ENCODE data around the gene SLC25A5.

SLC25A5 gene

GRCh38 chrX:119453202-119453601 is 15.0 kb upstream of the SLC25A5 start:
- no peak for TF ChIP-seq ZFP30 (CRISPR knock-in tag; IDR thresholded peaks at IDR 0.05)
- no peak for ATAC-seq

- TF ChIP-seq ZFP30 (CRISPR knock-in tag; IDR thresholded peaks at IDR 0.05): no peak
- TF ChIP-seq ZNF8 (CRISPR knock-in tag; IDR thresholded peaks at IDR 0.05): no peak
- no peak for ATAC-seq
Observed at GRCh38 chrX:119455264-119455663, 13.0 kb upstream of the SLC25A5 start.

GRCh38 chrX:119459181-119459580 is 9.1 kb upstream of the SLC25A5 start:
- ATAC-seq: no peak
- TF ChIP-seq ZFP30 (CRISPR knock-in tag; IDR thresholded peaks at IDR 0.05) (no peak), BACH2 (CRISPR knock-in tag; IDR thresholded peaks at IDR 0.05; ENCODE audit: borderline replicate concordance) (no peak), ESRRG (CRISPR knock-in tag; IDR thresholded peaks at IDR 0.05) (no peak), ZNF565 (CRISPR knock-in tag; conservative IDR thresholded peaks at IDR 0.05; ENCODE audit: low read depth) (no peak), TOX (CRISPR knock-in tag; IDR thresholded peaks at IDR 0.05; ENCODE audit: borderline replicate concordance) (no peak), TSHZ2 (CRISPR knock-in tag; IDR thresholded peaks at IDR 0.05) (no peak), RARB (CRISPR knock-in tag; IDR thresholded peaks at IDR 0.05) (no peak), PPARA (CRISPR knock-in tag; IDR thresholded peaks at IDR 0.05; ENCODE audit: borderline replicate concordance) (no peak), ARNTL (CRISPR knock-in tag; IDR thresholded peaks at IDR 0.05; ENCODE audit: borderline replicate concordance, low read depth) (no peak), ZC3H10 (CRISPR knock-in tag; IDR thresholded peaks at IDR 0.05) (no peak), PATZ1 (CRISPR knock-in tag; IDR thresholded peaks at IDR 0.05; ENCODE audit: borderline replicate concordance) (no peak), GLIS3 (CRISPR knock-in tag; IDR thresholded peaks at IDR 0.05) (no peak), TCF4 (CRISPR knock-in tag; IDR thresholded peaks at IDR 0.05; ENCODE audit: borderline replicate concordance) (no peak), ZNF70 (CRISPR knock-in tag; IDR thresholded peaks at IDR 0.05) (no peak), ZNF8 (CRISPR knock-in tag; IDR thresholded peaks at IDR 0.05) (no peak), OSR1 (CRISPR knock-in tag; IDR thresholded peaks at IDR 0.05) (no peak)
- TF ChIP-seq, protein P1, sequence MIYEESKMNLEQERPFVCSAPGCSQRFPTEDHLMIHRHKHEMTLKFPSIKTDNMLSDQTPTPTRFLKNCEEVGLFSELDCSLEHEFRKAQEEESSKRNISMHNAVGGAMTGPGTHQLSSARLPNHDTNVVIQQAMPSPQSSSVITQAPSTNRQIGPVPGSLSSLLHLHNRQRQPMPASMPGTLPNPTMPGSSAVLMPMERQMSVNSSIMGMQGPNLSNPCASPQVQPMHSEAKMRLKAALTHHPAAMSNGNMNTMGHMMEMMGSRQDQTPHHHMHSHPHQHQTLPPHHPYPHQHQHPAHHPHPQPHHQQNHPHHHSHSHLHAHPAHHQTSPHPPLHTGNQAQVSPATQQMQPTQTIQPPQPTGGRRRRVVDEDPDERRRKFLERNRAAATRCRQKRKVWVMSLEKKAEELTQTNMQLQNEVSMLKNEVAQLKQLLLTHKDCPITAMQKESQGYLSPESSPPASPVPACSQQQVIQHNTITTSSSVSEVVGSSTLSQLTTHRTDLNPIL (CRISPR knock-in tag; IDR thresholded peaks at IDR 0.05; ENCODE audit: low read depth): no peak
- TF ChIP-seq, protein P2, sequence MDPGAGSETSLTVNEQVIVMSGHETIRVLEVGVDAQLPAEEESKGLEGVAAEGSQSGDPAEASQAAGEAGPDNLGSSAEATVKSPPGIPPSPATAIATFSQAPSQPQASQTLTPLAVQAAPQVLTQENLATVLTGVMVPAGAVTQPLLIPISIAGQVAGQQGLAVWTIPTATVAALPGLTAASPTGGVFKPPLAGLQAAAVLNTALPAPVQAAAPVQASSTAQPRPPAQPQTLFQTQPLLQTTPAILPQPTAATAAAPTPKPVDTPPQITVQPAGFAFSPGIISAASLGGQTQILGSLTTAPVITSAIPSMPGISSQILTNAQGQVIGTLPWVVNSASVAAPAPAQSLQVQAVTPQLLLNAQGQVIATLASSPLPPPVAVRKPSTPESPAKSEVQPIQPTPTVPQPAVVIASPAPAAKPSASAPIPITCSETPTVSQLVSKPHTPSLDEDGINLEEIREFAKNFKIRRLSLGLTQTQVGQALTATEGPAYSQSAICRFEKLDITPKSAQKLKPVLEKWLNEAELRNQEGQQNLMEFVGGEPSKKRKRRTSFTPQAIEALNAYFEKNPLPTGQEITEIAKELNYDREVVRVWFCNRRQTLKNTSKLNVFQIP (CRISPR knock-in tag; IDR thresholded peaks at IDR 0.05; ENCODE audit: borderline replicate concordance, low read depth): no peak

DNA sequence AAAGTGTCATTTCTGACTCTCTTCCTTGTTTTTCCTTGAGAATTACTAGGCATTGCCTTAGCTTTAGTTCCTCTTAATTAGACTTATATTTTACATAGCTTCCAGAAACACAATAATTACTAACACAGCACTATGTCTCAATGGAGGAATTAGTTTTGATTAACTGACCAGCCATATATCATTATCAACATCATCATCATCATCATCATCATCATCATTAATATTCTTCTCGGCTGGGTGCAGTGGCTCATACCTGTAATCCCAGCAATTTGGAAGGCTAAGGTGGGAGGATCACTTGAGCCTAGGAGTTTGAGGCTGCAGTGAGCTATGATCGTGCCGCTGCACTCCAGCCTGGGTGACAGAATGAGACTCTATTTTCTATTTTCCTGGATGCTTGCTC is 2.7 kb upstream of the SLC25A5 start:
- no peak for ATAC-seq
- TF ChIP-seq CSDC2 (CRISPR knock-in tag; IDR thresholded peaks at IDR 0.05) (no peak), ESRRG (CRISPR knock-in tag; IDR thresholded peaks at IDR 0.05) (no peak), ZC3H10 (CRISPR knock-in tag; IDR thresholded peaks at IDR 0.05) (no peak), ZNF70 (CRISPR knock-in tag; IDR thresholded peaks at IDR 0.05) (no peak), RARB (CRISPR knock-in tag; IDR thresholded peaks at IDR 0.05) (no peak), TCF4 (CRISPR knock-in tag; IDR thresholded peaks at IDR 0.05; ENCODE audit: borderline replicate concordance) (no peak), BACH2 (CRISPR knock-in tag; IDR thresholded peaks at IDR 0.05; ENCODE audit: borderline replicate concordance) (no peak), PPARA (CRISPR knock-in tag; IDR thresholded peaks at IDR 0.05; ENCODE audit: borderline replicate concordance) (no peak), ZNF8 (CRISPR knock-in tag; IDR thresholded peaks at IDR 0.05) (no peak), GLIS3 (CRISPR knock-in tag; IDR thresholded peaks at IDR 0.05) (no peak), ZFP3 (CRISPR knock-in tag; IDR thresholded peaks at IDR 0.05) (no peak), OSR1 (CRISPR knock-in tag; IDR thresholded peaks at IDR 0.05) (no peak), ISL1 (CRISPR knock-in tag; IDR thresholded peaks at IDR 0.05) (no peak)
- TF ChIP-seq, protein P1 (CRISPR knock-in tag; IDR thresholded peaks at IDR 0.05; ENCODE audit: low read depth): no peak
- TF ChIP-seq, protein P2 (CRISPR knock-in tag; IDR thresholded peaks at IDR 0.05; ENCODE audit: borderline replicate concordance, low read depth): no peak
- TF ChIP-seq, protein P3, sequence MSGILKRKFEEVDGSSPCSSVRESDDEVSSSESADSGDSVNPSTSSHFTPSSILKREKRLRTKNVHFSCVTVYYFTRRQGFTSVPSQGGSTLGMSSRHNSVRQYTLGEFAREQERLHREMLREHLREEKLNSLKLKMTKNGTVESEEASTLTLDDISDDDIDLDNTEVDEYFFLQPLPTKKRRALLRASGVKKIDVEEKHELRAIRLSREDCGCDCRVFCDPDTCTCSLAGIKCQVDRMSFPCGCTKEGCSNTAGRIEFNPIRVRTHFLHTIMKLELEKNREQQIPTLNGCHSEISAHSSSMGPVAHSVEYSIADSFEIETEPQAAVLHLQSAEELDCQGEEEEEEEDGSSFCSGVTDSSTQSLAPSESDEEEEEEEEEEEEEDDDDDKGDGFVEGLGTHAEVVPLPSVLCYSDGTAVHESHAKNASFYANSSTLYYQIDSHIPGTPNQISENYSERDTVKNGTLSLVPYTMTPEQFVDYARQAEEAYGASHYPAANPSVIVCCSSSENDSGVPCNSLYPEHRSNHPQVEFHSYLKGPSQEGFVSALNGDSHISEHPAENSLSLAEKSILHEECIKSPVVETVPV (CRISPR knock-in tag; IDR thresholded peaks at IDR 0.05): no peak

Measured in SK-N-SH treated with all-trans-retinoic acid at 6 μM for 48 hours (cell line).